GM12874 (cell line): ENCODE data around the gene STRADA.

Source experiments
- CTCF ChIP-seq: IDR thresholded peaks from 2 replicates; pipeline ENCODE4 v1.5.1; 2011; ENCODE audit warnings: low read depth, mild to moderate bottlenecking, control low read depth, low read length, moderate library complexity; ENCODE audit not compliant: insufficient read depth

The STRADA gene

GRCh38 chr17:63694950-63695773 lies 46.4 kb downstream of the STRADA start:
- no peak for TF ChIP-seq CTCF

- no peak for TF ChIP-seq CTCF
These were observed 47.2 kb downstream of the STRADA start for GRCh38 chr17:63694229-63694949.

GRCh38 chr17:63693411-63694113 lies 48.0 kb downstream of the STRADA start:
- TF ChIP-seq CTCF = no peak

- no peak for TF ChIP-seq CTCF
These were observed 49.3 kb downstream of the STRADA start for GRCh38 chr17:63692195-63692816.

GRCh38 chr17:63689479-63689878 lies 52.1 kb downstream of the STRADA start:
- no peak for TF ChIP-seq CTCF

GRCh38 chr17:63688396-63689020 lies 53.1 kb downstream of the STRADA start:
- TF ChIP-seq CTCF = peak; percentile 16; the same call in 1 of the 2 replicates
